ENCODE data around the gene SPAG5. TPM values are rescaled to one million over a fixed set of nuclear protein-coding genes. Genes with fewer than 3 reads are reported as not detected.

The SPAG5 gene
- total RNA-seq, 1 donor from 2014 or later = 8.3 TPM

GRCh38 chr17:28533091-28533807 is 65.6 kb downstream of the SPAG5 start:
- Histone ChIP-seq H3K36me3 (no peaks in the 10 kb centered on the region), H3K27ac (peak overlapping the region; percentile 31), H3K4me1 (peaks cover 27% of the 10 kb centered on the region), H3K27me3 (no peaks in the 10 kb centered on the region), H3K9me3 (no peaks in the 10 kb centered on the region), H3K4me3 (no peak overlapping the region)
- intact Hi-C loops (cut with DNase I) = no loop called here
- TF ChIP-seq POLR2AphosphoS5 (IDR thresholded peaks at IDR 0.05; ENCODE audit: insufficient read depth in 1 of 2, low read depth in 1 of 2) (peak in 1 of 2 donors; percentile 42), POLR2A (IDR thresholded peaks at IDR 0.05) (no peak)
- TF ChIP-seq, protein P1, sequence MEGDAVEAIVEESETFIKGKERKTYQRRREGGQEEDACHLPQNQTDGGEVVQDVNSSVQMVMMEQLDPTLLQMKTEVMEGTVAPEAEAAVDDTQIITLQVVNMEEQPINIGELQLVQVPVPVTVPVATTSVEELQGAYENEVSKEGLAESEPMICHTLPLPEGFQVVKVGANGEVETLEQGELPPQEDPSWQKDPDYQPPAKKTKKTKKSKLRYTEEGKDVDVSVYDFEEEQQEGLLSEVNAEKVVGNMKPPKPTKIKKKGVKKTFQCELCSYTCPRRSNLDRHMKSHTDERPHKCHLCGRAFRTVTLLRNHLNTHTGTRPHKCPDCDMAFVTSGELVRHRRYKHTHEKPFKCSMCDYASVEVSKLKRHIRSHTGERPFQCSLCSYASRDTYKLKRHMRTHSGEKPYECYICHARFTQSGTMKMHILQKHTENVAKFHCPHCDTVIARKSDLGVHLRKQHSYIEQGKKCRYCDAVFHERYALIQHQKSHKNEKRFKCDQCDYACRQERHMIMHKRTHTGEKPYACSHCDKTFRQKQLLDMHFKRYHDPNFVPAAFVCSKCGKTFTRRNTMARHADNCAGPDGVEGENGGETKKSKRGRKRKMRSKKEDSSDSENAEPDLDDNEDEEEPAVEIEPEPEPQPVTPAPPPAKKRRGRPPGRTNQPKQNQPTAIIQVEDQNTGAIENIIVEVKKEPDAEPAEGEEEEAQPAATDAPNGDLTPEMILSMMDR (IDR thresholded peaks at IDR 0.05) = no peak
- DNase-seq (ENCODE audit: extremely low spot score in 2 of 2) = no peak

GRCh38 chr17:28532050-28532960 is 66.5 kb downstream of the SPAG5 start:
- H3K4me1 ChIP-seq = peaks cover 34% of the 10 kb centered on the region
- H3K4me3 ChIP-seq = no peak overlapping the region
- H3K9me3 ChIP-seq = no peaks in the 10 kb centered on the region
- H3K36me3 ChIP-seq = no peaks in the 10 kb centered on the region
- DNase-seq (ENCODE audit: extremely low spot score in 2 of 2) = no peak
- H3K27ac ChIP-seq = peak overlapping the region; percentile 31
- intact Hi-C loops (cut with DNase I) = no loop called here
- TF ChIP-seq, protein P1 (IDR thresholded peaks at IDR 0.05) = no peak
- no peak for TF ChIP-seq POLR2AphosphoS5 (IDR thresholded peaks at IDR 0.05; ENCODE audit: insufficient read depth in 1 of 2, low read depth in 1 of 2)
- no peak for TF ChIP-seq POLR2A (IDR thresholded peaks at IDR 0.05)
- H3K27me3 ChIP-seq = no peaks in the 10 kb centered on the region

GRCh38 chr17:28530926-28531325 is 67.9 kb downstream of the SPAG5 start:
- TF ChIP-seq, protein P1 (IDR thresholded peaks at IDR 0.05) = no peak
- TF ChIP-seq POLR2AphosphoS5 (IDR thresholded peaks at IDR 0.05; ENCODE audit: insufficient read depth in 1 of 2, low read depth in 1 of 2) = no peak
- TF ChIP-seq POLR2A (IDR thresholded peaks at IDR 0.05) = no peak
- no peak overlapping the region for H3K27ac ChIP-seq
- H3K27me3 ChIP-seq = no peaks in the 10 kb centered on the region
- H3K9me3 ChIP-seq = no peaks in the 10 kb centered on the region
- DNase-seq (ENCODE audit: extremely low spot score in 2 of 2) = no peak
- peaks cover 48% of the 10 kb centered on the region for H3K4me1 ChIP-seq
- no peak overlapping the region for H3K4me3 ChIP-seq
- H3K36me3 ChIP-seq = no peaks in the 10 kb centered on the region
- intact Hi-C loops (cut with DNase I) = no loop called here

GRCh38 chr17:28530250-28530649 is 68.6 kb downstream of the SPAG5 start:
- H3K9me3 ChIP-seq = no peaks in the 10 kb centered on the region
- H3K27ac ChIP-seq = no peak overlapping the region
- intact Hi-C loops (cut with DNase I) = no loop called here
- no peaks in the 10 kb centered on the region for H3K27me3 ChIP-seq
- TF ChIP-seq, protein P1 (IDR thresholded peaks at IDR 0.05) = no peak
- no peak for TF ChIP-seq POLR2AphosphoS5 (IDR thresholded peaks at IDR 0.05; ENCODE audit: insufficient read depth in 1 of 2, low read depth in 1 of 2)
- no peak for DNase-seq (ENCODE audit: extremely low spot score in 2 of 2)
- no peaks in the 10 kb centered on the region for H3K36me3 ChIP-seq
- H3K4me3 ChIP-seq = no peak overlapping the region
- peaks cover 54% of the 10 kb centered on the region for H3K4me1 ChIP-seq
